ENCODE results near the gene LRRC32. TPM values are rescaled to one million over a fixed set of nuclear protein-coding genes. Genes with fewer than 3 reads are reported as not detected.

The LRRC32 gene
- total and polyA plus RNA-seq, 2 experiments from 2014 or later, result 4.0 to 7.9 TPM

DNA sequence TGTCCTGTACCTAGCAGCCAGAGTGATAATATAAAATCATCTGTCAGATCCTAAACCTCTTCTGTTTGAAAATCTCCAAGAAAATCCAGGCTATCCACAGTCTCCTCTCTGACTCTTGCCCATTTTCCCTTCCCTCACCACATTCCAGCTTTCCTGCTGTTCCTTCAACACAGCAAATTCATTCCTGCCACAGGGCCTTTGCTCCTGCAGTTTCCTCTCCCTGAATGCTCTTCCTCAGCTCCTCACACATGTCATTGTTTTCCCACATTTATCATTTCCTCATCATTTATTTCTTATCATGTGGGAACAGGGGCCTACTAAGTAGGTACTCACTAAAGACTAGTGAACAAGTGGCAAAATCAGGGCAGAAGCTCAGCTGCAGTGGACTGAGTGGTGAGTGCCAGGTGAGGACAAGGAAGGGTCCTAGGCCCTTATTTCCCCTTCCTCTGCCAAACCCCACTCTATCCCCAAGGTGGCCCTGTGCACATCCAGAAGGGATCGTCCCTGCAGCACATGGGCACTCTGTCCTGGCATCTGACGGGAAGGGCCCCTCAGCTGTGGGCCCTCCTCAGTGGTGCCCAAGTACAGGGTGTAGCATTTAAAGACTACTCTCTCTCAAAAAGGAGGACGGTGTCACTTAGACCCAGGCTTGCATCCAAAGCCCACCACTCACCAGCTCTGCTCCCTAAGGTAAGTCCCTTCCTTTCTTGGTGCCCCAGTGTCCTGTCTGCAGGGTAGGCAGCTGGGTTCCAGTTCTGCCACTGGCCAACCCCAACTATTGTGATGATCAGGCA lies 2.0 kb downstream of the LRRC32 start:
- WGBS, 2 experiments (ENCODE audit: low coverage in 1 of 2, low lambda C conversion rate in 2 of 2, missing lambda C conversion rate in 2 of 2), result 76 to 89% methylated on average over 3 of the region's 3 CpGs
- peaks cover 8% of the 10 kb centered on the region; the same call in 1 of the 2 replicates for H3K4me1 ChIP-seq (ENCODE audit: insufficient read depth)
- no peak overlapping the region for H3K4me2 ChIP-seq (ENCODE audit: unreplicated experiment)
- no peak for TF ChIP-seq EZH2phosphoT487 (IDR thresholded peaks at IDR 0.05; ENCODE audit: insufficient read depth, low read depth)
- TF ChIP-seq EZH2 (IDR thresholded peaks at IDR 0.05; ENCODE audit: insufficient read depth, poor library complexity, severe bottlenecking), result no peak
- no peak overlapping the region for H3K27ac ChIP-seq
- H2AFZ ChIP-seq, result no peak overlapping the region
- H3K79me2 ChIP-seq (ENCODE audit: insufficient read depth), result no peaks in the 10 kb centered on the region
- H3F3A ChIP-seq (ENCODE audit: insufficient read depth), result 0 out of 2 replicates have a peak, but pooled peaks cover 5% of the 10 kb centered on the region
- H3K27me3 ChIP-seq (replicated peaks; ENCODE audit: insufficient read depth), result no peaks in the 10 kb centered on the region
- H3K4me3 ChIP-seq, result no peak overlapping the region
- H3K36me3 ChIP-seq (ENCODE audit: low read depth), result no peaks in the 10 kb centered on the region
- H3K9me3 ChIP-seq (ENCODE audit: low read depth), result no peaks in the 10 kb centered on the region
- H3K9me2 ChIP-seq (ENCODE audit: insufficient read depth), result no peaks in the 10 kb centered on the region
- no peaks in the 10 kb centered on the region for H4K20me1 ChIP-seq (ENCODE audit: insufficient read depth)
- DNase-seq, result no peak
- in situ Hi-C loops (cut with MboI), result no loop called here
- no peak overlapping the region for H3K9ac ChIP-seq

DNA sequence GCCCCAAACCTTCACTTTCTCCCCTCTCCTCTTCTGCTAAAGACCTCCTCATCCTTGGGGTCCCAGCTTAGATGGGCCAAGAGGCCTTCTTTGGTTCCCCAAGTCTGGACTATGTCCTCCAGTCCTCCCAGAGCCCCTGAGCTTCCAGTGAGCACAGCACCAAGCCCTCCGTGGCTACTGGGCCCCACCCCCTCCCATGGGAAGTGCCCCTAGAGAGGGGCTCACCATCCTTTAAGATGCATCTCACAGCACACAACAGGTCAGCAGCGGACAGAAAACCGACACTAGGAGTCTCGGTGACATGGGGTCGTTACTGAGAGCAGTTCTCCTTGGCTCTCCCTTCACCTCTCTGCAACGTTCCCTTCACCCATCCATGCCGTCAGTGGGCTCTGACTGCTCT lies 2.7 kb downstream of the LRRC32 start:
- in situ Hi-C loops (cut with MboI), result no loop called here
- no peak overlapping the region for H3K4me3 ChIP-seq
- no peaks in the 10 kb centered on the region for H3K27me3 ChIP-seq (replicated peaks; ENCODE audit: insufficient read depth)
- no peak overlapping the region for H2AFZ ChIP-seq
- H3K36me3 ChIP-seq (ENCODE audit: low read depth), result no peaks in the 10 kb centered on the region
- no peaks in the 10 kb centered on the region for H3K79me2 ChIP-seq (ENCODE audit: insufficient read depth)
- no peaks in the 10 kb centered on the region for H4K20me1 ChIP-seq (ENCODE audit: insufficient read depth)
- no peak for TF ChIP-seq EZH2phosphoT487 (IDR thresholded peaks at IDR 0.05; ENCODE audit: insufficient read depth, low read depth)
- TF ChIP-seq EZH2 (IDR thresholded peaks at IDR 0.05; ENCODE audit: insufficient read depth, poor library complexity, severe bottlenecking), result no peak
- H3K9ac ChIP-seq, result no peak overlapping the region
- H3F3A ChIP-seq (ENCODE audit: insufficient read depth), result 0 out of 2 replicates have a peak, but pooled peaks cover 5% of the 10 kb centered on the region
- H3K4me2 ChIP-seq (ENCODE audit: unreplicated experiment), result no peak overlapping the region
- H3K9me2 ChIP-seq (ENCODE audit: insufficient read depth), result no peaks in the 10 kb centered on the region
- H3K9me3 ChIP-seq (ENCODE audit: low read depth), result no peaks in the 10 kb centered on the region
- peaks cover 8% of the 10 kb centered on the region; the same call in 1 of the 2 replicates for H3K4me1 ChIP-seq (ENCODE audit: insufficient read depth)
- no peak overlapping the region for H3K27ac ChIP-seq
- no peak for DNase-seq
- 85 to 100% methylated on average over 6 to 7 of the region's 7 CpGs for WGBS, 2 experiments (ENCODE audit: low coverage in 1 of 2, low lambda C conversion rate in 2 of 2, missing lambda C conversion rate in 2 of 2)

DNA sequence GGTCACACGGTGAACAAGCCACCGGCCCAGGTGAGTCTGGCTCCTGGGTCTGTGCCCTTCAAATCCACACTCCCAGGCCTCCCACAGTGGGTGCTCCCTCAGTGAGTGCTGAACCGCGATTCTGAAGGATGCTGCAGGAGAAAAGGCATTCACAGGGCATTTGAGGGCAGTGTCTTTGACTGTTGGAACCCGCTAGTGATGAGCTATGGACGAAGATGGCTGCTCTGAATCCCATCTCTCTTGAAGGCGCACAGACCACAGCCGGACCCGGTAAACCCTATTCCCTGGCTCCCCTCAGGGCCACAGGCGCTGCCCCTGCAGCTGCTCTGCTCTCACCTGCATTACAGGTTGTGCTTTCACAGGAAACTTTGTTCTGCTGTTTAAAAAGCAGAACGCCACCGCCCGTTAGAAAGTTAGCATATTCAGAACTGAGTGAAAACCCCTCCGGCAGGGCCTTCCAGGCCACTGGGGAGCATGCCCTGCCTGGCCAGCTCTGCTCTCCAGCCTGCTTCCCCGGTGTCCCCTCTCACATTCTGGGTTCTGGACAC lies 3.2 kb downstream of the LRRC32 start:
- no peak for TF ChIP-seq EZH2phosphoT487 (IDR thresholded peaks at IDR 0.05; ENCODE audit: insufficient read depth, low read depth)
- WGBS, 2 experiments (ENCODE audit: low coverage in 1 of 2, low lambda C conversion rate in 2 of 2, missing lambda C conversion rate in 2 of 2), result 86 to 88% methylated on average over 15 of the region's 15 CpGs
- Histone ChIP-seq H3K79me2 (ENCODE audit: insufficient read depth) (no peaks in the 10 kb centered on the region), H4K20me1 (ENCODE audit: insufficient read depth) (no peaks in the 10 kb centered on the region), H3K4me2 (ENCODE audit: unreplicated experiment) (no peak overlapping the region), H3K4me1 (ENCODE audit: insufficient read depth) (peaks cover 8% of the 10 kb centered on the region; the same call in 1 of the 2 replicates), H3K4me3 (no peak overlapping the region), H3K27ac (no peak overlapping the region), H3K9me3 (ENCODE audit: low read depth) (no peaks in the 10 kb centered on the region), H3K27me3 (replicated peaks; ENCODE audit: insufficient read depth) (no peaks in the 10 kb centered on the region), H3K36me3 (ENCODE audit: low read depth) (no peaks in the 10 kb centered on the region), H2AFZ (no peak overlapping the region), H3K9me2 (ENCODE audit: insufficient read depth) (no peaks in the 10 kb centered on the region), H3F3A (ENCODE audit: insufficient read depth) (0 out of 2 replicates have a peak, but pooled peaks cover 5% of the 10 kb centered on the region), H3K9ac (no peak overlapping the region)
- no peak for DNase-seq
- in situ Hi-C loops (cut with MboI), result no loop called here

- H3K9me3 ChIP-seq (ENCODE audit: low read depth), result no peaks in the 10 kb centered on the region
- no peaks in the 10 kb centered on the region for H3K36me3 ChIP-seq (ENCODE audit: low read depth)
- H3K9ac ChIP-seq, result no peak overlapping the region
- DNase-seq, result no peak
- H3K9me2 ChIP-seq (ENCODE audit: insufficient read depth), result no peaks in the 10 kb centered on the region
- in situ Hi-C loops (cut with MboI), result no loop called here
- 87 to 92% methylated on average over 5 of the region's 5 CpGs for WGBS, 2 experiments (ENCODE audit: low coverage in 1 of 2, low lambda C conversion rate in 2 of 2, missing lambda C conversion rate in 2 of 2)
- no peaks in the 10 kb centered on the region for H3K79me2 ChIP-seq (ENCODE audit: insufficient read depth)
- no peak overlapping the region for H3K4me3 ChIP-seq
- H3K4me2 ChIP-seq (ENCODE audit: unreplicated experiment), result no peak overlapping the region
- H3K27me3 ChIP-seq (replicated peaks; ENCODE audit: insufficient read depth), result no peaks in the 10 kb centered on the region
- no peak overlapping the region for H2AFZ ChIP-seq
- peaks cover 8% of the 10 kb centered on the region; the same call in 1 of the 2 replicates for H3K4me1 ChIP-seq (ENCODE audit: insufficient read depth)
- H4K20me1 ChIP-seq (ENCODE audit: insufficient read depth), result no peaks in the 10 kb centered on the region
- no peak for TF ChIP-seq EZH2phosphoT487 (IDR thresholded peaks at IDR 0.05; ENCODE audit: insufficient read depth, low read depth)
- no peak for TF ChIP-seq EZH2 (IDR thresholded peaks at IDR 0.05; ENCODE audit: insufficient read depth, poor library complexity, severe bottlenecking)
- H3F3A ChIP-seq (ENCODE audit: insufficient read depth), result 0 out of 2 replicates have a peak, but pooled peaks cover 5% of the 10 kb centered on the region
- no peak overlapping the region for H3K27ac ChIP-seq
These were observed 3.7 kb downstream of the LRRC32 start for GRCh38 chr11:76666830-76667229.

Measured in GM23248 (cell line).